CD4-positive, alpha-beta T cell treated with Interleukin-6 for 4 hours (primary cell): ENCODE data around the gene SLC13A4.
"Not testable (repeated sequence)": the region's sequence is repeated elsewhere in the genome, so short reads cannot be mapped to it uniquely, and the experiment has no call there.

Source experiments
- DNase-seq: peaks from one replicate; pipeline ENCODE4 v3.0.0-alpha.2; 2020; ENCODE audit warnings: mixed read lengths

Gene SLC13A4

GRCh38 chr7:135728136-135728669, at the start of gene SLC13A4:
Gene SLC13A4, minus strand, starts transcription at chr7:135728186. Its CDS starts 690 bp downstream, at chr7:135727496.
- no peak for DNase-seq

GRCh38 chr7:135775915-135776314, 47.9 kb upstream of the SLC13A4 start:
- not testable (repeated sequence) for DNase-seq

GRCh38 chr7:135775230-135775629, 47.2 kb upstream of the SLC13A4 start:
- no peak for DNase-seq

- no peak for DNase-seq
Measured at GRCh38 chr7:135774284-135774683, 46.3 kb upstream of the SLC13A4 start.

- DNase-seq = no peak
Measured at GRCh38 chr7:135773464-135773863, 45.5 kb upstream of the SLC13A4 start.

GRCh38 chr7:135772639-135773222, 44.7 kb upstream of the SLC13A4 start:
- no peak for DNase-seq

- DNase-seq = no peak
Measured at GRCh38 chr7:135771961-135772638, 44.1 kb upstream of the SLC13A4 start.

GRCh38 chr7:135771051-135771450, 43.1 kb upstream of the SLC13A4 start:
- no peak for DNase-seq

- no peak for DNase-seq
Measured at GRCh38 chr7:135770139-135770710, 42.2 kb upstream of the SLC13A4 start.

GRCh38 chr7:135769005-135769802, 41.2 kb upstream of the SLC13A4 start:
- no peak for DNase-seq

GRCh38 chr7:135768467-135768866, 40.5 kb upstream of the SLC13A4 start:
- DNase-seq = no peak

- no peak for DNase-seq
Measured at GRCh38 chr7:135768064-135768463, 40.1 kb upstream of the SLC13A4 start.

GRCh38 chr7:135763261-135763660, 35.3 kb upstream of the SLC13A4 start:
- DNase-seq = no peak

GRCh38 chr7:135761751-135762488, 33.9 kb upstream of the SLC13A4 start:
- no peak for DNase-seq

- DNase-seq = no peak
Measured at GRCh38 chr7:135759532-135759931, 31.5 kb upstream of the SLC13A4 start.

GRCh38 chr7:135758531-135758932, 30.5 kb upstream of the SLC13A4 start:
- DNase-seq = no peak

GRCh38 chr7:135757719-135758411, 29.9 kb upstream of the SLC13A4 start:
- no peak for DNase-seq

GRCh38 chr7:135756191-135756590, 28.2 kb upstream of the SLC13A4 start:
- DNase-seq = no peak

- no peak for DNase-seq
Measured at GRCh38 chr7:135755351-135755753, 27.4 kb upstream of the SLC13A4 start.

GRCh38 chr7:135753616-135754413, 25.8 kb upstream of the SLC13A4 start:
- DNase-seq = no peak

- no peak for DNase-seq
Measured at GRCh38 chr7:135748770-135749169, 20.8 kb upstream of the SLC13A4 start, which contains the start of gene FAM180A. Gene FAM180A, minus strand, starts transcription at chr7:135748813. Its CDS starts 233 bp downstream, at chr7:135748580.
